Peyer's patch (tissue), 4 donors: ENCODE results near the gene DNMT3A.

ENCODE experiments used
- CTCF ChIP-seq, 6 experiments: fragments of 450-650 bp in 4 of 6; fragments of 200-600 bp in 2 of 6; sonication (generic) in 1 of 6; IDR thresholded peaks; one replicate each; pipeline ENCODE4 v1.5.1; 2017 to 2019; ENCODE audit warnings: antibody characterized with exemption in 6 of 6, mild to moderate bottlenecking in 3 of 6, moderate library complexity in 1 of 6
- POLR2A ChIP-seq, 2 donors: fragments of 450-650 bp; IDR thresholded peaks; one replicate each; pipeline ENCODE4 v1.5.1; 2017; ENCODE audit warnings: antibody characterized with exemption in 2 of 2, mild to moderate bottlenecking in 2 of 2, moderate library complexity in 2 of 2

DNA sequence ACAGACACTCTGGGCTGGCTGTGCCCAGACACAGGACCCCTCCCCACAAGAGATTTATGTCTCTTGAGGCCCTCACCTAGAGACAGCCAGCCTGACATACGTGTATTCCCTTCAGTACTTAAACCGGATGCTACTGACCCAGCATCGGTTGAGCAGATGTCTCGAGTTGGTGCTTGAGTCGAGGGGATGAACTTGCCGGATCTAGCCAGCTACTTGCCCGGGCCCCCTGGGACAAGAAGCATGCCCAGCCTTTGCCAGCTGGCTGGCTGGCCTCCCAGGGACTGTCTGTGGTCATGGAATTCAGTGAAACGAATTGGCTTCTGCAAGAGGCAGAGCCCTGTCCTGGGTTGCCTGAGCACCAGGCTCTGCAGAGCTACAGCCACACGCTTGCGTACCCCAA lies 36.0 kb downstream of the DNMT3A start:
- TF ChIP-seq CTCF (IDR thresholded peaks at IDR 0.05) (no peak), POLR2A (IDR thresholded peaks at IDR 0.05) (no peak)
